Measurements from ENCODE around the gene CRACR2B.
A peak's percentile ranks its signal among the peaks of the same experiment; 100 is the strongest.

Gene CRACR2B

GRCh38 chr11:823441-824291, 4.1 kb upstream of the CRACR2B start:
- H3K27ac ChIP-seq = peak overlapping the region; percentile 100
- H3K9me3 ChIP-seq = no peaks in the 10 kb centered on the region
- peaks cover 39% of the 10 kb centered on the region for H3K36me3 ChIP-seq
- H3K4me1 ChIP-seq (ENCODE audit: control insufficient read depth in 1 of 2, insufficient read depth in 1 of 2, low read depth in 1 of 2, low read length in 1 of 2) = peaks cover 78 to 89% of the 10 kb centered on the region in 2 experiments
- H3K27me3 ChIP-seq = no peaks in the 10 kb centered on the region
- H3K4me3 ChIP-seq (ENCODE audit: low read depth in 1 of 2, low read length in 1 of 2) = peak overlapping the region in 1 of 2 experiments; percentile 91
- no peak for TF ChIP-seq CTCF (IDR thresholded peaks at IDR 0.05)

- H3K4me3 ChIP-seq (ENCODE audit: low read depth in 1 of 2, low read length in 1 of 2) = no peak overlapping the region
- peaks cover 5% of the 10 kb centered on the region for H3K27me3 ChIP-seq
- peaks cover 81 to 91% of the 10 kb centered on the region in 2 experiments for H3K4me1 ChIP-seq (ENCODE audit: control insufficient read depth in 1 of 2, insufficient read depth in 1 of 2, low read depth in 1 of 2, low read length in 1 of 2)
Measured at GRCh38 chr11:824292-824880, 3.3 kb upstream of the CRACR2B start.

GRCh38 chr11:824942-825341, 2.8 kb upstream of the CRACR2B start:
- no peaks in the 10 kb centered on the region for H3K9me3 ChIP-seq
- no peak for TF ChIP-seq CTCF (IDR thresholded peaks at IDR 0.05)
- peaks cover 39% of the 10 kb centered on the region for H3K36me3 ChIP-seq
- H3K4me3 ChIP-seq (ENCODE audit: low read depth in 1 of 2, low read length in 1 of 2) = no peak overlapping the region
- H3K4me1 ChIP-seq (ENCODE audit: control insufficient read depth in 1 of 2, insufficient read depth in 1 of 2, low read depth in 1 of 2, low read length in 1 of 2) = peaks cover 87 to 96% of the 10 kb centered on the region in 2 experiments
- peak overlapping the region; percentile 100 for H3K27ac ChIP-seq
- peaks cover 11% of the 10 kb centered on the region for H3K27me3 ChIP-seq

More at GRCh38 chr11:824292-824880, 3.3 kb upstream of the CRACR2B start:
- TF ChIP-seq CTCF (IDR thresholded peaks at IDR 0.05) = no peak
- peaks cover 39% of the 10 kb centered on the region for H3K36me3 ChIP-seq
- H3K9me3 ChIP-seq = no peaks in the 10 kb centered on the region
- peak overlapping the region; percentile 100 for H3K27ac ChIP-seq

- TF ChIP-seq CTCF (IDR thresholded peaks at IDR 0.05) = no peak
- no peak overlapping the region for H3K4me3 ChIP-seq (ENCODE audit: low read depth in 1 of 2, low read length in 1 of 2)
- H3K4me1 ChIP-seq (ENCODE audit: control insufficient read depth in 1 of 2, insufficient read depth in 1 of 2, low read depth in 1 of 2, low read length in 1 of 2) = peaks cover 88 to 97% of the 10 kb centered on the region in 2 experiments
- H3K27me3 ChIP-seq = peaks cover 17% of the 10 kb centered on the region
- H3K27ac ChIP-seq = peak overlapping the region; percentile 80
- peaks cover 39% of the 10 kb centered on the region for H3K36me3 ChIP-seq
- H3K9me3 ChIP-seq = no peaks in the 10 kb centered on the region
Measured at GRCh38 chr11:825366-826226, 2.1 kb upstream of the CRACR2B start.

- H3K36me3 ChIP-seq = peaks cover 39% of the 10 kb centered on the region
- peak overlapping the region; percentile 68 to 80 for H3K4me3 ChIP-seq (ENCODE audit: low read depth in 1 of 2, low read length in 1 of 2)
- peak overlapping the region; percentile 80 for H3K27ac ChIP-seq
- peaks cover 23% of the 10 kb centered on the region for H3K27me3 ChIP-seq
- no peaks in the 10 kb centered on the region for H3K9me3 ChIP-seq
- peaks cover 88 to 97% of the 10 kb centered on the region in 2 experiments for H3K4me1 ChIP-seq (ENCODE audit: control insufficient read depth in 1 of 2, insufficient read depth in 1 of 2, low read depth in 1 of 2, low read length in 1 of 2)
- TF ChIP-seq CTCF (IDR thresholded peaks at IDR 0.05) = no peak
Measured at GRCh38 chr11:826227-826621, 1.5 kb upstream of the CRACR2B start.

All from neutrophil (primary cell).